IMR-90 (cell line): ENCODE results near the gene SPNS2. TPM values are rescaled to one million over a fixed set of nuclear protein-coding genes. Genes with fewer than 3 reads are reported as not detected.

Experiments
- ATAC-seq: fragments of 200-7000 bp; cut with Tn5 transposase; 2 replicates; pipeline ENCODE4 v1.9.1; 2020; ENCODE audit warnings: low read depth, mild to moderate bottlenecking, moderate library complexity
- BruUV-seq: library from RNA; stranded (reverse); fragments of 400-500 nt; replicated peaks from 2 replicates; lab custom pipeline; 2021; lab: Mats Ljungman, UMichigan
- CTCF ChIA-PET: fragments of 300-600 bp; formaldehyde crosslinking; extraction: SDS; loops from one replicate; lab custom pipeline; 2021; ENCODE audit warnings: antibody characterized with exemption; lab: Yijun Ruan, JAX
- POLR2A ChIA-PET: fragments of 300-600 bp; sonication (Branson Sonifier 250); formaldehyde crosslinking; loops from one replicate; lab custom pipeline; 2022; ENCODE audit warnings: antibody characterized with exemption; ENCODE audit not compliant: unreplicated experiment; lab: Charles Lee
- DNase-seq: peaks from one replicate; pipeline ENCODE4 v3.0.0; 2013
- H2AFZ ChIP-seq: replicated peaks from 2 replicates; pipeline ENCODE3; 2013; ENCODE audit warnings: low read length, mild to moderate bottlenecking; ENCODE audit not compliant: poor library complexity
- H2AK5ac ChIP-seq: 2 replicates; pipeline ENCODE4 v1.6.1; 2013; ENCODE audit warnings: low read depth, low read length, inconsistent platforms
- H2AK9ac ChIP-seq: replicated peaks from 2 replicates; pipeline ENCODE3; 2013; ENCODE audit warnings: mild to moderate bottlenecking, low read depth, low read length, moderate library complexity; ENCODE audit not compliant: poor library complexity
- H2BK120ac ChIP-seq: 2 replicates; pipeline ENCODE4 v1.6.1; 2013; ENCODE audit warnings: low read depth, low read length, inconsistent platforms
- H2BK15ac ChIP-seq: 3 replicates; pipeline ENCODE4 v1.6.1; 2013; ENCODE audit warnings: low read depth, low read length, inconsistent platforms
- H2BK20ac ChIP-seq: 2 replicates; pipeline ENCODE4 v1.6.1; 2013; ENCODE audit warnings: low read depth, mild to moderate bottlenecking, inconsistent platforms, low read length, moderate library complexity
- H2BK5ac ChIP-seq: 2 replicates; pipeline ENCODE4 v1.6.1; 2013; ENCODE audit warnings: mild to moderate bottlenecking, low read depth, low read length, inconsistent platforms; ENCODE audit not compliant: poor library complexity, severe bottlenecking
- H3K14ac ChIP-seq: replicated peaks from 2 replicates; pipeline ENCODE4 v1.6.1; 2013; ENCODE audit warnings: low read depth, low read length, inconsistent platforms
- H3K18ac ChIP-seq: 2 replicates; pipeline ENCODE4 v1.6.1; 2013; ENCODE audit warnings: low read depth, low read length, control low read depth
- H3K23ac ChIP-seq: 2 replicates; pipeline ENCODE4 v1.6.1; 2013; ENCODE audit warnings: low read depth, low read length, inconsistent platforms
- H3K27ac ChIP-seq: 2 replicates; pipeline ENCODE4 v1.5.1; 2013; ENCODE audit warnings: mild to moderate bottlenecking, control low read depth, low read length; ENCODE audit not compliant: insufficient read depth
- H3K27me3 ChIP-seq: 2 replicates; pipeline ENCODE4 v1.6.1; 2013; ENCODE audit warnings: low read length; ENCODE audit not compliant: control insufficient read depth, insufficient read depth
- H3K36me3 ChIP-seq: 2 replicates; pipeline ENCODE4 v1.6.1; 2013; ENCODE audit warnings: low read length, mixed read lengths; ENCODE audit not compliant: control insufficient read depth, insufficient read depth
- H3K4ac ChIP-seq: 2 replicates; pipeline ENCODE4 v1.6.1; 2013; ENCODE audit warnings: low read depth, low read length, inconsistent platforms
- H3K4me1 ChIP-seq: 2 replicates; pipeline ENCODE4 v1.6.1; 2013; ENCODE audit warnings: low read length, mixed read lengths; ENCODE audit not compliant: control insufficient read depth, insufficient read depth
- H3K4me2 ChIP-seq: 2 replicates; pipeline ENCODE4 v1.6.1; 2013; ENCODE audit warnings: low read depth, mild to moderate bottlenecking, control low read depth, low read length, moderate library complexity
- H3K4me3 ChIP-seq: 2 replicates; pipeline ENCODE4 v1.5.1; 2013; ENCODE audit warnings: low read depth, mild to moderate bottlenecking, control low read depth, low read length, moderate library complexity; ENCODE audit not compliant: insufficient read depth
- H3K56ac ChIP-seq: 2 replicates; pipeline ENCODE4 v1.6.1; 2013; ENCODE audit warnings: low read length, inconsistent platforms; ENCODE audit not compliant: insufficient read depth; ENCODE audit errors: extremely low read depth
- H3K79me1 ChIP-seq, 2 experiments: 2 replicates each; pipeline ENCODE4 v1.6.1; 2013; ENCODE audit warnings: low read length in 2 of 2, inconsistent platforms in 1 of 2, low read depth in 1 of 2
- H3K9ac ChIP-seq: 2 replicates; pipeline ENCODE4 v1.6.1; 2013; ENCODE audit warnings: low read depth, low read length, control low read depth
- H3K9me1 ChIP-seq: 2 replicates; pipeline ENCODE4 v1.6.1; 2013; ENCODE audit warnings: low read length, inconsistent platforms; ENCODE audit not compliant: insufficient read depth
- H3K9me3 ChIP-seq: 2 replicates; pipeline ENCODE4 v1.6.1; 2013; ENCODE audit warnings: low read length; ENCODE audit not compliant: control insufficient read depth, insufficient read depth
- H4K20me1 ChIP-seq: 2 replicates; pipeline ENCODE4 v1.6.1; 2013; ENCODE audit warnings: low read length, inconsistent platforms; ENCODE audit not compliant: insufficient read depth
- H4K5ac ChIP-seq: 2 replicates; pipeline ENCODE4 v1.6.1; 2013; ENCODE audit warnings: mild to moderate bottlenecking, low read depth, low read length, control low read depth
- H4K8ac ChIP-seq, 2 experiments: 2 replicates each; pipeline ENCODE4 v1.6.1; 2013; ENCODE audit warnings: low read depth in 2 of 2, low read length in 2 of 2, control low read depth in 1 of 2, inconsistent platforms in 1 of 2
- H4K91ac ChIP-seq: 2 replicates; pipeline ENCODE4 v1.6.1; 2013; ENCODE audit warnings: low read depth, low read length, inconsistent platforms; ENCODE audit not compliant: insufficient read depth
- BHLHE40 ChIP-seq: fragments of 150-350 bp; IDR thresholded peaks from 2 replicates; pipeline ENCODE4 v1.6.1; 2016; ENCODE audit warnings: mild to moderate bottlenecking, low read depth, low read length
- CEBPB ChIP-seq: IDR thresholded peaks from 2 replicates; pipeline ENCODE4 v1.6.1; 2012; ENCODE audit warnings: low read depth, low read length, improper control_type of control experiment
- CTCF ChIP-seq: conservative IDR thresholded peaks from 2 replicates; pipeline ENCODE4 v1.5.1; 2012; ENCODE audit warnings: mild to moderate bottlenecking, low read depth, low read length, improper control_type of control experiment
- ELK1 ChIP-seq: fragments of 150-350 bp; IDR thresholded peaks from 2 replicates; pipeline ENCODE4 v1.6.1; 2016; ENCODE audit warnings: low read depth, mild to moderate bottlenecking, low read length, moderate library complexity, borderline replicate concordance
- POLR2A ChIP-seq: IDR thresholded peaks from 2 replicates; pipeline ENCODE4 v1.6.1; 2012; ENCODE audit warnings: mild to moderate bottlenecking, low read depth, low read length
- RAD21 ChIP-seq: IDR thresholded peaks from 2 replicates; pipeline ENCODE4 v1.6.1; 2012; ENCODE audit warnings: low read length, improper control_type of control experiment
- SMC3 ChIP-seq: fragments of 150-350 bp; IDR thresholded peaks from 2 replicates; pipeline ENCODE4 v1.6.1; 2016; ENCODE audit warnings: low read depth, mild to moderate bottlenecking, antibody characterized with exemption, low read length, moderate library complexity
- USF2 ChIP-seq: fragments of 150-350 bp; IDR thresholded peaks from 2 replicates; pipeline ENCODE4 v1.6.1; 2017; ENCODE audit warnings: mild to moderate bottlenecking, antibody characterized with exemption, low read length, low read depth
- WGBS, 2 experiments: methylation state at CpG; one replicate each; pipeline versions ENCODE4 v1.1.5 to v1.1.7; 2013; ENCODE audit warnings: missing lambda C conversion rate in 2 of 2; ENCODE audit not compliant: insufficient read length in 1 of 2; ENCODE audit errors: extremely low coverage in 2 of 2; 5-methylcytosine and 5-hydroxymethylcytosine counted together
- dilution Hi-C: fragments of 300-500 bp; cut with HindIII; formaldehyde crosslinking; loops from one replicate; pipeline ENCODE4 v1.14.3; 2018; ENCODE audit warnings: low sequenced_read_pairs; ENCODE audit not compliant: unreplicated experiment
- in situ Hi-C: fragments of 300-500 bp; cut with MboI; formaldehyde crosslinking; loops from 3 replicates; pipeline ENCODE4 v1.14.3; 2019; ENCODE audit warnings: low sequenced_read_pairs, inconsistent platforms, mixed read lengths
- intact Hi-C: fragments of 100-400 bp; cut with micrococcal nuclease; formaldehyde crosslinking; loops from 2 replicates; pipeline ENCODE4 v1.10.0; 2022
- polyA plus RNA-seq, 3 experiments: library from polyadenylated mRNA; depleted of rRNA; stranded (reverse); fragments of >200 nt; gene quantifications; 2 replicates each; pipeline ENCODE4 v1.2.3, GENCODE V29; 2012; ENCODE audit warnings: low replicate concordance in 1 of 3
- total RNA-seq: library from RNA; depleted of rRNA; stranded (reverse); fragments of >200 nt; gene quantifications from 2 replicates; pipeline ENCODE4 v1.2.3, GENCODE V29; 2012

SPNS2 gene
- total and polyA plus RNA-seq, 2 of the 4 experiments (the other 2 are of a cell fraction): under 0.01 TPM; not detected in 1

GRCh38 chr17:4505187-4505586 is 6.5 kb downstream of the SPNS2 start:
- dilution Hi-C loops: no loop called here
- H3K4me3 ChIP-seq: no peak overlapping the region
- BruUV-seq: no TSS peak
- H3K9ac ChIP-seq: no peak overlapping the region
- no peak for ATAC-seq
- H2AFZ ChIP-seq: no peak overlapping the region
- peaks cover 46% of the 10 kb centered on the region for H3K27me3 ChIP-seq
- H4K5ac ChIP-seq: no peak overlapping the region
- no peak overlapping the region for H2AK5ac ChIP-seq
- H3K14ac ChIP-seq: no peak overlapping the region
- no peaks in the 10 kb centered on the region for H3K36me3 ChIP-seq
- intact Hi-C loops: no loop called here
- ChIA-PET POLR2A (no interaction called here), CTCF (no interaction called here)
- H4K8ac ChIP-seq: no peak overlapping the region
- H2BK20ac ChIP-seq: no peak overlapping the region
- no peaks in the 10 kb centered on the region for H3K9me3 ChIP-seq
- H2AK9ac ChIP-seq: peak overlapping the region; percentile 28
- no peak for TF ChIP-seq RAD21
- no peak for TF ChIP-seq USF2
- TF ChIP-seq CTCF: no peak
- TF ChIP-seq BHLHE40: no peak
- TF ChIP-seq SMC3: no peak
- TF ChIP-seq CEBPB: no peak
- no peak for TF ChIP-seq POLR2A
- no peak for TF ChIP-seq ELK1
- H2BK5ac ChIP-seq: no peak overlapping the region
- no peaks in the 10 kb centered on the region for H3K79me1 ChIP-seq
- no peaks in the 10 kb centered on the region for H3K9me1 ChIP-seq
- H3K18ac ChIP-seq: no peak overlapping the region
- no peaks in the 10 kb centered on the region for H3K4me1 ChIP-seq
- H3K4ac ChIP-seq: no peak overlapping the region
- no peak overlapping the region for H2BK15ac ChIP-seq
- H4K20me1 ChIP-seq: no peaks in the 10 kb centered on the region
- H4K91ac ChIP-seq: no peak overlapping the region
- no peak overlapping the region for H3K56ac ChIP-seq
- H3K23ac ChIP-seq: no peak overlapping the region
- H3K4me2 ChIP-seq: no peak overlapping the region
- no peak overlapping the region for H2BK120ac ChIP-seq
- H3K27ac ChIP-seq: no peak overlapping the region
- in situ Hi-C loops: no loop called here
- WGBS, 2 experiments: 100% methylated on average over 1 of the region's 5 CpGs; no CpG with 5 or more reads in 1 of the 2 experiments
- no peak for DNase-seq
